ENCODE results near the gene CD276.
"Not testable (repeated sequence)": the region's sequence is repeated elsewhere in the genome, so short reads cannot be mapped to it uniquely, and the experiment has no call there.

Gene CD276

DNA sequence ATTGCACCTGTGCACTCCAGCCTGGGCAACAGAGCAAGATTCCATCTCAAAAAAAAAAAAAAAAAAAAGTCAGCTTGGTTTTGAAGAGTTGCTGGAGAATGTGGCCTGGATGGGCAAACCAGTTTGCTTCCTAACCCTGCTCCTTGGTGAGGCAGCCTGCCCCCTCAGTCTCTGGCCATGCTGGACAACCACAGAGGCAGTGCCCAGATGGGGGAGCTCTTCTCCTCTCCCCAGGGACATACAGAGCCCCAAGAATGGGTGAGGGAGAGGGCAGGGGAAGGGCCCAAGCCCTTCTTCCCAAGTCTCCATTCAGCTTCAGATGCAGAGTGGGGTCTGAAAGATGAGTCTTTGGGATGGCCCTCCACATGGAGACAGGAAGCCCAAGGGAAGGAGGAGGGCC lies 27.9 kb downstream of the CD276 start:
- no peak overlapping the region for H3K27ac Mint-ChIP-seq
- H3K9me3 Mint-ChIP-seq, result no peaks in the 10 kb centered on the region
- H3K36me3 Mint-ChIP-seq (ENCODE audit: low read depth), result no peaks in the 10 kb centered on the region
- no peak overlapping the region for H3K4me3 Mint-ChIP-seq
- peaks cover 4% of the 10 kb centered on the region for H3K27me3 Mint-ChIP-seq (ENCODE audit: low read depth)
- H3K4me1 Mint-ChIP-seq (ENCODE audit: low read depth), result no peaks in the 10 kb centered on the region

DNA sequence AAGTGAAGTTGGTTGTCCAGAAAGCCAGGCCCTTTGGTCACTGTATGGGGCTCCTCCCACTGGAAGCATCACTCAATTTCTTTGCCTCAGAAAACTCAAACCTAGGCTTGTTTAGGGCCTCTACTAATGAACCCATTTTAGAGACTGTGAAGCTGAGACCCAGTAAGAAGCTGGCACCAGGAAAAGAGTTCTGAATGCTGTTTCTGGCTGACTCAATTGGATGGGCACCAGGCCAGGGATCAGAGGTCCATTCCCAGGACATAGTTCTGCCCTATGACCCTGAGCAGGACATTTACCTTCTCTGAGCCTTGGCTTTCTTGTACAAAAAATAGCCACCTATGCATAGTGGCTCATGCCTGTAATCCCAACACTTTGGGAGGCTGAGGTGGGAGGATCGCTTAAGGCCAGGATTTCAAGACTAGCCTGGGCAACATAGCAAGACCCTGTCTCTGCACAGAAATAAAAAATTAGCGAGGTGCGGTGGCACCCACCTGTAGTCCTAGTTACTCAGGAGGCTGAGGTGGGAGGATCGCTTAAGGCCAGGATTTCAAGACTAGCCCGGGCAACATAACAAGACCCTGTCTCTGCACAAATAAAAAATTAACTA lies 30.6 kb downstream of the CD276 start:
- H3K4me3 Mint-ChIP-seq, result no peak overlapping the region
- no peak overlapping the region for H3K27ac Mint-ChIP-seq
- H3K4me1 Mint-ChIP-seq (ENCODE audit: low read depth), result no peaks in the 10 kb centered on the region
- H3K27me3 Mint-ChIP-seq (ENCODE audit: low read depth), result peaks cover 4% of the 10 kb centered on the region
- H3K36me3 Mint-ChIP-seq (ENCODE audit: low read depth), result no peaks in the 10 kb centered on the region
- H3K9me3 Mint-ChIP-seq, result no peaks in the 10 kb centered on the region

- no peak overlapping the region for H3K27ac Mint-ChIP-seq
- H3K27me3 Mint-ChIP-seq (ENCODE audit: low read depth), result peaks cover 8% of the 10 kb centered on the region
- H3K4me3 Mint-ChIP-seq, result no peak overlapping the region
- no peaks in the 10 kb centered on the region for H3K36me3 Mint-ChIP-seq (ENCODE audit: low read depth)
- H3K9me3 Mint-ChIP-seq, result no peaks in the 10 kb centered on the region
- H3K4me1 Mint-ChIP-seq (ENCODE audit: low read depth), result no peaks in the 10 kb centered on the region
Observed at GRCh38 chr15:73715417-73715816, 31.2 kb downstream of the CD276 start.

GRCh38 chr15:73716417-73716816 lies 32.2 kb downstream of the CD276 start:
- no peak overlapping the region for H3K4me3 Mint-ChIP-seq
- H3K9me3 Mint-ChIP-seq, result no peaks in the 10 kb centered on the region
- H3K36me3 Mint-ChIP-seq (ENCODE audit: low read depth), result no peaks in the 10 kb centered on the region
- peaks cover 10% of the 10 kb centered on the region for H3K27me3 Mint-ChIP-seq (ENCODE audit: low read depth)
- H3K27ac Mint-ChIP-seq, result no peak overlapping the region
- no peaks in the 10 kb centered on the region for H3K4me1 Mint-ChIP-seq (ENCODE audit: low read depth)

- H3K4me3 Mint-ChIP-seq, result no peak overlapping the region
Observed at GRCh38 chr15:73717206-73717605, 33.0 kb downstream of the CD276 start.

DNA sequence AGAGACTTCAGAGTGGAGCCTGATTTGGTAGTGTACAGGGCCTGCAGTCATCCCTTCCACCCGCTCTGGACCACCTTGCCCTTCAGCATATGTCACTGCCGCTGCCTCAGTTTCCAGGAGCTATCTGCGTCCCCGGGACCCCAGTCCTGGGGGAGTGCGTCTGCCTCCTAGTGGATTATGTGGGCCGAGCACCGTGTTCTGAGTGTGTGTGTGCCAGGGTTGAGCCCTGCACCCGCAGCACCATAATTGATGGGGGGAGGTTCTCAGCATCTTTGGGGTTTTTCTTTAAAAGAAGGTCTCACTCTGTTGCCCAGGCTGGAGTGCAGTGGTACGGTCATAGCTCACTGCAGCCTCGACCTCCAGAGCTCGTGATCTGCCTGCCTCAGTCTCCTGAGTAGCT lies 33.6 kb downstream of the CD276 start:
- Mint-ChIP-seq H3K27me3 (ENCODE audit: low read depth) (peaks cover 10% of the 10 kb centered on the region), H3K27ac (no peak overlapping the region), H3K9me3 (no peaks in the 10 kb centered on the region), H3K4me1 (ENCODE audit: low read depth) (no peaks in the 10 kb centered on the region), H3K36me3 (ENCODE audit: low read depth) (no peaks in the 10 kb centered on the region), H3K4me3 (no peak overlapping the region)

More at GRCh38 chr15:73717206-73717605, 33.0 kb downstream of the CD276 start:
- Mint-ChIP-seq H3K9me3 (no peaks in the 10 kb centered on the region), H3K4me1 (ENCODE audit: low read depth) (no peaks in the 10 kb centered on the region), H3K27me3 (ENCODE audit: low read depth) (peaks cover 10% of the 10 kb centered on the region), H3K27ac (no peak overlapping the region), H3K36me3 (ENCODE audit: low read depth) (no peaks in the 10 kb centered on the region)

DNA sequence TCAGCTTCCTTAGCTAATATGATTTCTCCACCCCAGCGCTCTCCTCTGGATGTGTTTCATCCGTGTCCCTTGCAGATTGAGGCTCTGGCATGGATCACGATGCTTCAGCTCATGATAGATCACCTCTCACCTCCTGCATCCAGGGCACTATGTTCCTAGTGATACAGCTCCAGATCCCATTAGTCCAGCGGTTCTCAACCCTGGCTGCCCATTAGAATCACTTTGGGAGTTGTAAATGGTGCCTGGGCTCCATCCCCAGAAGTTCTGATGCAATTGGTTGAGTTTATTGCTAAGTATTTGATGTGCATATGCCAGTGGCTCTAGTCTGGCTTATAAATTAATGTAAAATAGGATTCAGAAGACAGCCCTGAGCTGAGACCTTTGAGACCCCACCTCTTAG lies 34.5 kb downstream of the CD276 start:
- H3K27ac Mint-ChIP-seq, result no peak overlapping the region
- no peaks in the 10 kb centered on the region for H3K4me1 Mint-ChIP-seq (ENCODE audit: low read depth)
- no peak overlapping the region for H3K4me3 Mint-ChIP-seq
- no peaks in the 10 kb centered on the region for H3K9me3 Mint-ChIP-seq
- no peaks in the 10 kb centered on the region for H3K36me3 Mint-ChIP-seq (ENCODE audit: low read depth)
- peaks cover 14% of the 10 kb centered on the region for H3K27me3 Mint-ChIP-seq (ENCODE audit: low read depth)

DNA sequence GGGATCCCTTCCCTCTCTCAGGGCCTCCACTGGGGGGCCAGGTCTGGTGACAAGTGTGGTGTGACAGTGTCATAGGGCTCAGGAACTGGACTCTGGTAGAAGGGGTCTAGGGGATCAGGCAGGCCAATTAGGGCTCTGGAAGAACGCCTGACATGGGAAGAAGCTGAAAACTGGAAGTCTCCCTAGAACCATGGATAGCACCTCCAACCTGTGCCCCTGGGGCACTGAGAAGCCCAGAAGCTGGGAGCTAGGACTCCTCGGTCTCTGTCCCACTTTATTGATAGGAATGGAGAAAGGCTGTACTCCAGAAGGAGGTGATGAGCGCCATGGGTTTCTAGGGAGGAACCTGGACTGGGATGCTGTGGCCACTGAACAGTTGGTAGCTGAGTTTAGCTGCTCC lies 38.2 kb downstream of the CD276 start:
- Mint-ChIP-seq H3K36me3 (ENCODE audit: low read depth) (no peaks in the 10 kb centered on the region), H3K4me3 (no peak overlapping the region), H3K27ac (no peak overlapping the region), H3K27me3 (ENCODE audit: low read depth) (peaks cover 27% of the 10 kb centered on the region), H3K9me3 (no peaks in the 10 kb centered on the region), H3K4me1 (ENCODE audit: low read depth) (no peaks in the 10 kb centered on the region)

DNA sequence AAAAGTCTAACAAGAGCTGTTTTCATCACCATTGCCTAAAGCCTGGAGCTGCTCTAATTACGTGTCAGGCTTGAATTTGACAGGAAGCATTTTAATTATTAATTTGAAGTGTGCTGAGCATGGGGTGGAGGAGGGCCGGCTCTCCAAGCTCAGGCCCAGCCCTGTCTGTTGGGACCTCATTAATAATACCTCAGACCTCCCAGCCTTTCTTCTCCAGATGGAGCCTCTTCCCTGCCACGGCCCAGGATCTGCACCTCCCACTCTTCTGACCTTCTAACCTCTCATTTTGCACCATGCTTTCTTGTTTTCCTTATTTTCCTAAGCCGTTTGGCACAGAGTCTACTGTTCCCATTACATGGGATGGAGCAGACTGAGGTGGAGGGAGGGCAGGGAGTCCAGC lies 39.0 kb downstream of the CD276 start:
- Mint-ChIP-seq H3K4me3 (no peak overlapping the region), H3K36me3 (ENCODE audit: low read depth) (no peaks in the 10 kb centered on the region), H3K4me1 (ENCODE audit: low read depth) (no peaks in the 10 kb centered on the region), H3K27me3 (ENCODE audit: low read depth) (peaks cover 27% of the 10 kb centered on the region), H3K27ac (no peak overlapping the region), H3K9me3 (no peaks in the 10 kb centered on the region)

- no peak overlapping the region for H3K4me3 Mint-ChIP-seq
- H3K4me1 Mint-ChIP-seq (ENCODE audit: low read depth), result no peaks in the 10 kb centered on the region
- H3K27me3 Mint-ChIP-seq (ENCODE audit: low read depth), result peaks cover 27% of the 10 kb centered on the region
- no peaks in the 10 kb centered on the region for H3K9me3 Mint-ChIP-seq
- H3K27ac Mint-ChIP-seq, result no peak overlapping the region
- no peaks in the 10 kb centered on the region for H3K36me3 Mint-ChIP-seq (ENCODE audit: low read depth)
Observed at GRCh38 chr15:73724212-73724611, 40.0 kb downstream of the CD276 start.

DNA sequence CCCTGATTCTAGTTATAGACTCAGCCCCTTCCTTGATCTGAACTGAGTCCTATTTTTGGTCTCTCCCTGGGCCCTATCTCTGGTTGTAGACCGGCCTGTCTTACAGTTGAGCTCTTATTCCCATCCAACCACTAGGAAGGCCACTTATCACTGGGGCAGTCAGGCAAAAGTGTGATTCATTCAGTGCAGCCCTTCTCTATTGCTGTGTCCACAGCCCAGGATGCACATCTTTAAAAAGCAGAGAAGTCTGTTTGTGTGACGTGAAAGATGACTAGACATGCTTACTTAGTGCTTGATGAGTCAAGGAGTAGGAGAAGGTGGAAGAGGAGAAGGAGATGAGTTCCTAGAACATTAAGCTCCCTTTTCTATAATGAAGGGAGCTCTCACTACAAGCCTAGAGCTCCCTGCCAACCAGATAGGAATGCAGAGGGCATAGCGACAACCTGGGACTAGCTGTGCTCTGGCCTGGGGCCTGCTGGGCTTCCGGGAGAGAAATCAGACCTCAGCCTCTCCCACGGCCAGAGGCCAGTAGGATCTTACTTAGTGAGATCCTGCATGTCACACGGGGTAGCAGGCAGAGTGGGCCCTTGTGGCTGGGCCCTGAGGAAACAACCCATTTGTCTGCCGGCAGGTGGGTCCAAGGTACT lies 43.3 kb downstream of the CD276 start:
- Mint-ChIP-seq H3K9me3 (no peaks in the 10 kb centered on the region), H3K36me3 (ENCODE audit: low read depth) (no peaks in the 10 kb centered on the region), H3K27ac (no peak overlapping the region), H3K4me3 (no peak overlapping the region), H3K4me1 (ENCODE audit: low read depth) (no peaks in the 10 kb centered on the region), H3K27me3 (ENCODE audit: low read depth) (peaks cover 22% of the 10 kb centered on the region)

GRCh38 chr15:73732051-73732450 lies 47.9 kb downstream of the CD276 start:
- not testable (repeated sequence) for H3K9me3 Mint-ChIP-seq; H3K27ac Mint-ChIP-seq; H3K27me3 Mint-ChIP-seq (ENCODE audit: low read depth); H3K4me3 Mint-ChIP-seq; H3K36me3 Mint-ChIP-seq (ENCODE audit: low read depth); H3K4me1 Mint-ChIP-seq (ENCODE audit: low read depth)

- Mint-ChIP-seq H3K27me3 (ENCODE audit: low read depth) (no peaks in the 10 kb centered on the region), H3K4me3 (no peak overlapping the region), H3K4me1 (ENCODE audit: low read depth) (no peaks in the 10 kb centered on the region), H3K9me3 (no peaks in the 10 kb centered on the region), H3K27ac (no peak overlapping the region), H3K36me3 (ENCODE audit: low read depth) (no peaks in the 10 kb centered on the region)
Observed at GRCh38 chr15:73732930-73733329, 48.7 kb downstream of the CD276 start.

- Mint-ChIP-seq H3K4me1 (ENCODE audit: low read depth) (no peaks in the 10 kb centered on the region), H3K36me3 (ENCODE audit: low read depth) (no peaks in the 10 kb centered on the region), H3K4me3 (no peak overlapping the region), H3K27me3 (ENCODE audit: low read depth) (no peaks in the 10 kb centered on the region), H3K9me3 (no peaks in the 10 kb centered on the region), H3K27ac (no peak overlapping the region)
Observed at GRCh38 chr15:73737535-73737934, 53.4 kb downstream of the CD276 start.

DNA sequence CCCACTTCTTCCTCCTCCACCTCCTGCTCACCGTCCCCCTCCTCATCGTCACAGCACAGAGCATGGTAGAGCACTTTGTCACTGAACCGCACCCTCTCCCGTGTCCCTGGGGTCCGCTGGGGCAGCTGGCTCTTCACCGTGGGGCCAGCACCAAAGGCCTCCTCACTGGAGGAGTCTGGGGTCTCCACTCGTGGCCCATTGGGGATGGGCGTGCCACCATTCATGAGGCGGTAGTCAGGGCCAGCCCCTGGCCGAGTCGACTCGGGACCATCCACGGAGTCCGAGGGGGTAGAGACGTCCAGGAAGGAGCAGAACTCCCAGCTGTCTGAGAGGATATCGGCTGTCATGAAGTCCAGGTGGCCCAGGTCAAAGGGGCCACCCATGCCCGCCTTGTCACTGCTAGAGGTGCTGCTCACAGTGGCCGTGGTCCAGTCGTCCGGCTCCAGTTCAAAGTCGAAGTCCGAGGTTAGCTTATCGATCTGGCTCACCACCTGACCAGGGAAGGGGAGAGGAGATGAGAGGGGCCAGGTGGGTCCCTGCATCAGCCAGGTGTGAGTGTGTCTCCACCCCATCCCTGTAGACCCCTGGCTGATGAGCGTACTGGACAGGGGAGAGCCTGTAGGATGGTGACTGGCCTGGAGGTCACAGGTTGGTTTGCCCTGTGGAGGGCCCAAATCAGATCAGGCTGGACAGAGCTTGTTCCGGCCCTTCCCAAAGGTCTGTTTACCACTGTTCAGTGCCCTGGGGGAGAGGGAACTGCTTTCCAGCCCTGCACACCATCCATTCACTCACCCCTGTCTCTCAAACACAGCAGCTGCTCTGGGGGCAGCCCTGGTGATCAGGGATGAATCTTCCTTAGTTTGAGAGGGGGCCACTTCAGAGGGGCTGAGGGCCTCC lies 56.2 kb downstream of the CD276 start:
- no peaks in the 10 kb centered on the region for H3K9me3 Mint-ChIP-seq
- no peaks in the 10 kb centered on the region for H3K4me1 Mint-ChIP-seq (ENCODE audit: low read depth)
- no peaks in the 10 kb centered on the region for H3K36me3 Mint-ChIP-seq (ENCODE audit: low read depth)
- H3K27ac Mint-ChIP-seq, result no peak overlapping the region
- peaks cover 4% of the 10 kb centered on the region for H3K27me3 Mint-ChIP-seq (ENCODE audit: low read depth)
- no peak overlapping the region for H3K4me3 Mint-ChIP-seq
